HepG2 (cell line): ENCODE data around the gene RARA. TPM values are rescaled to one million over a fixed set of nuclear protein-coding genes. Genes with fewer than 3 reads are reported as not detected.

Source experiments
- ATAC-seq: fragments of 200-7000 bp; cut with Tn5 transposase; 3 replicates; pipeline ENCODE4 v1.9.1; 2020; ENCODE audit warnings: mild to moderate bottlenecking, moderate library complexity
- BruUV-seq: library from RNA; stranded (reverse); fragments of 400-500 nt; replicated peaks from 2 replicates; lab custom pipeline; 2021; lab: Mats Ljungman, UMichigan
- CTCF ChIA-PET: fragments of 300-600 bp; formaldehyde crosslinking; extraction: SDS; loops from one replicate; lab custom pipeline; 2021; ENCODE audit warnings: low total read pairs, inconsistent platforms, low intra/inter-chr PET ratio; lab: Yijun Ruan, JAX
- POLR2A ChIA-PET: fragments of 350-600 bp; sonication (Branson Sonifier 250); formaldehyde crosslinking; loops from one replicate; lab custom pipeline; 2020; ENCODE audit warnings: antibody characterized with exemption, inconsistent platforms; lab: Yijun Ruan, JAX
- DNase-seq: peaks from one replicate; pipeline ENCODE4 v3.0.0-alpha.2; 2015; ENCODE audit warnings: low spot score
- FAIRE-seq: peaks from 3 replicates; lab custom pipeline; 2011; peaks lifted over from hg19 to GRCh38; lab: Jason Lieb, UNC
- H2AFZ ChIP-seq: one replicate; pipeline ENCODE4 v1.6.1; 2011; ENCODE audit warnings: low read length, inconsistent platforms
- H3K27ac ChIP-seq: fragments of 300-600 bp; 3 replicates; pipeline ENCODE4 v1.8.0; 2011; ENCODE audit warnings: mixed run types, mild to moderate bottlenecking, mixed read lengths, low read length, inconsistent platforms; ENCODE audit not compliant: insufficient read depth; ENCODE audit errors: extremely low read length
- H3K27me3 ChIP-seq, 2 experiments: fragments of 200-600 bp in 1 of 2; 2 replicates in 1 of 2; 3 replicates in 1 of 2; pipeline versions ENCODE4 v1.6.0 to v1.8.0; 2011; ENCODE audit warnings: low read length in 2 of 2, mild to moderate bottlenecking in 2 of 2, moderate library complexity in 2 of 2, inconsistent platforms in 1 of 2; ENCODE audit not compliant: insufficient read depth in 2 of 2, control insufficient read depth in 1 of 2
- H3K36me3 ChIP-seq, 2 experiments: fragments of 200-600 bp in 1 of 2; replicated peaks in 1 of 2; 2 replicates in 1 of 2; 3 replicates in 1 of 2; pipeline versions ENCODE4 v1.5.1 to v1.8.0; 2011; ENCODE audit warnings: low read length in 2 of 2, inconsistent platforms in 1 of 2; ENCODE audit not compliant: insufficient read depth in 2 of 2, control insufficient read depth in 1 of 2
- H3K4me1 ChIP-seq: 2 replicates; pipeline ENCODE4 v1.5.1; 2012; ENCODE audit warnings: low read length, inconsistent platforms; ENCODE audit not compliant: insufficient read depth
- H3K4me2 ChIP-seq: 2 replicates; pipeline ENCODE4 v1.6.0; 2011; ENCODE audit warnings: low read depth, low read length, inconsistent platforms
- H3K4me3 ChIP-seq, 3 experiments: fragments of 200-600 bp in 1 of 3; sonication (generic), shearing (Covaris generic) in 1 of 3; replicated peaks in 1 of 3; 2 replicates each; pipeline ENCODE4 v1.5.1; 2011 to 2016; ENCODE audit warnings: low read length in 3 of 3, inconsistent platforms in 2 of 3, low read depth in 2 of 3, mild to moderate bottlenecking in 2 of 3, control low read depth in 1 of 3, mixed read lengths in 1 of 3; ENCODE audit not compliant: insufficient read depth in 1 of 3
- H3K79me2 ChIP-seq: one replicate; pipeline ENCODE4 v1.6.1; 2011; ENCODE audit warnings: low read length, inconsistent platforms; ENCODE audit not compliant: insufficient read depth
- H3K9ac ChIP-seq: 2 replicates; pipeline ENCODE4 v1.6.0; 2011; ENCODE audit warnings: mild to moderate bottlenecking, low read depth, low read length, inconsistent platforms; ENCODE audit not compliant: insufficient read depth
- H3K9me3 ChIP-seq: 2 replicates; pipeline ENCODE4 v1.5.1; 2012; ENCODE audit warnings: mild to moderate bottlenecking, low read length
- H4K20me1 ChIP-seq: 2 replicates; pipeline ENCODE4 v1.6.0; 2011; ENCODE audit warnings: inconsistent platforms, mild to moderate bottlenecking, low read length, moderate library complexity; ENCODE audit not compliant: insufficient read depth
- ARID3A ChIP-seq: IDR thresholded peaks from 2 replicates; pipeline ENCODE4 v1.6.1; 2012; ENCODE audit warnings: low read depth, low read length, improper control_type of control experiment
- HHEX ChIP-seq: IDR thresholded peaks from 2 replicates; pipeline ENCODE4 v1.6.1; 2016; ENCODE audit warnings: control low read depth
- HNF1A ChIP-seq, 2 experiments: sonication (generic) in 1 of 2; formaldehyde crosslinking in 1 of 2; IDR thresholded peaks; 2 replicates each; pipeline versions ENCODE4 v1.4.0 to v1.6.1; 2016 to 2020; ENCODE audit warnings: borderline replicate concordance in 1 of 2, low read depth in 1 of 2, mild to moderate bottlenecking in 1 of 2, missing genetic modification reagents in 1 of 2
- IKZF1 ChIP-seq: fragments of 450-650 bp; IDR thresholded peaks from 2 replicates; pipeline ENCODE4 v1.7.1; 2016
- PPARG ChIP-seq: conservative IDR thresholded peaks from 2 replicates; pipeline ENCODE4 v1.6.1; 2016; ENCODE audit warnings: missing biosample characterization, missing genetic modification reagents
- ZBTB7B ChIP-seq: sonication (generic); formaldehyde crosslinking; IDR thresholded peaks from 2 replicates; pipeline ENCODE4 v1.4.0; 2020; ENCODE audit warnings: missing genetic modification reagents
- ZEB1 ChIP-seq: IDR thresholded peaks from 2 replicates; pipeline ENCODE4 v1.6.1; 2012; ENCODE audit warnings: mild to moderate bottlenecking, low read depth, inconsistent platforms; ENCODE audit not compliant: insufficient replicate concordance
- ZFP90 ChIP-seq: sonication (generic); formaldehyde crosslinking; IDR thresholded peaks from 2 replicates; pipeline ENCODE4 v1.8.0; 2022; ENCODE audit warnings: missing genetic modification reagents, mild to moderate bottlenecking, inconsistent platforms, borderline replicate concordance
- ZFY ChIP-seq: sonication (generic); formaldehyde crosslinking; IDR thresholded peaks from 2 replicates; pipeline ENCODE4 v1.4.0; 2020; ENCODE audit warnings: missing genetic modification reagents
- ZNF121 ChIP-seq: sonication (generic); formaldehyde crosslinking; IDR thresholded peaks from 2 replicates; pipeline ENCODE4 v1.5.0; 2020; ENCODE audit warnings: mild to moderate bottlenecking, missing genetic modification reagents
- ZNF3 ChIP-seq: IDR thresholded peaks from 2 replicates; pipeline ENCODE4 v1.7.0; 2017; ENCODE audit warnings: inconsistent platforms
- ZNF33B ChIP-seq: sonication (generic); formaldehyde crosslinking; IDR thresholded peaks from 2 replicates; pipeline ENCODE4 v1.5.1; 2020; ENCODE audit warnings: mild to moderate bottlenecking, missing genetic modification reagents
- ZNF691 ChIP-seq: sonication (generic); formaldehyde crosslinking; IDR thresholded peaks from 2 replicates; pipeline ENCODE4 v1.4.0; 2020; ENCODE audit warnings: missing genetic modification reagents, low read depth, mild to moderate bottlenecking, borderline replicate concordance
- ZNF780A ChIP-seq: sonication (generic); formaldehyde crosslinking; IDR thresholded peaks from 2 replicates; pipeline ENCODE4 v1.8.0; 2022; ENCODE audit warnings: mild to moderate bottlenecking, missing genetic modification reagents, moderate library complexity
- ZNF792 ChIP-seq: IDR thresholded peaks from 2 replicates; pipeline ENCODE4 v1.6.1; 2016
- ZSCAN21 ChIP-seq: sonication (generic); formaldehyde crosslinking; IDR thresholded peaks from 2 replicates; pipeline ENCODE4 v1.8.0; 2022; ENCODE audit warnings: mild to moderate bottlenecking, missing genetic modification reagents, moderate library complexity, borderline replicate concordance
- ZUFSP ChIP-seq: sonication (generic); formaldehyde crosslinking; IDR thresholded peaks from 2 replicates; pipeline ENCODE4 v1.9.0; 2021; ENCODE audit warnings: missing genetic modification reagents, mild to moderate bottlenecking, borderline replicate concordance
- WGBS: methylation state at CpG from one replicate; pipeline ENCODE4 v1.1.6; 2017; ENCODE audit warnings: low lambda C conversion rate; 5-methylcytosine and 5-hydroxymethylcytosine counted together
- in situ Hi-C: cut with HindIII; loops from 2 replicates; pipeline ENCODE4 v1.10.0; 2017; ENCODE audit warnings: low pct_unique_long_range_greater_than_20kb; ENCODE audit not compliant: extremely low pct_ligation_motif_present
- intact Hi-C: fragments of 100-400 bp; cut with micrococcal nuclease; formaldehyde crosslinking; loops from one replicate; pipeline ENCODE4 v1.10.0; 2022; ENCODE audit not compliant: unreplicated experiment
- polyA plus RNA-seq, 8 experiments: library from polyadenylated mRNA; depleted of rRNA in 3 of 8; stranded (reverse) in 7 of 8; unstranded in 1 of 8; fragments of >200 nt; fragmentation: Illumina TruSeq in 4 of 8; extraction: Trizol in 4 of 8; gene quantifications; 2 replicates each; pipeline versions ENCODE4 v1.2.1 to v1.2.3, GENCODE V29; 2011 to 2016; ENCODE audit warnings: low read depth in 4 of 8, missing spikeins in 1 of 8, mixed read lengths in 1 of 8; ENCODE audit not compliant: insufficient read depth in 1 of 8
- total RNA-seq, 5 experiments: library from RNA; depleted of rRNA; stranded (reverse); fragments of >200 nt; fragmentation: Illumina TruSeq; extraction: Trizol; gene quantifications; 2 replicates each; pipeline ENCODE4 v1.2.3, GENCODE V29; 2016; ENCODE audit warnings: low read depth in 1 of 5

RARA gene
- total and polyA plus RNA-seq, 2 of the 13 experiments (the other 11 are each of a cell fraction or from before 2014, with no cell fraction given) = 6.4 to 8.6 TPM

- no peak for FAIRE-seq
- no peaks in the 10 kb centered on the region for H3K79me2 ChIP-seq
- BruUV-seq = no TSS peak
- no peak for TF ChIP-seq ZNF33B (CRISPR knock-in tag)
- TF ChIP-seq ZNF121 = peak; percentile 86
- no peak for TF ChIP-seq HNF1A (IDR thresholded peaks at IDR 0.05; ENCODE audit: low read depth)
- TF ChIP-seq HNF1A (CRISPR knock-in tag; IDR thresholded peaks at IDR 0.05; ENCODE audit: borderline replicate concordance) = 0 out of 2 replicates have a peak, but pooled peaks have one; percentile 23
- no peak for TF ChIP-seq ZUFSP (CRISPR knock-in tag)
- 0 out of 2 replicates have a peak, but pooled peaks have one; percentile 18 for TF ChIP-seq ZFY (CRISPR knock-in tag)
- TF ChIP-seq ZBTB7B (CRISPR knock-in tag) = peak; percentile 30; the same call in 1 of the 2 replicates
- 0 out of 2 replicates have a peak, but pooled peaks have one; percentile 3 for TF ChIP-seq ZFP90 (CRISPR knock-in tag)
- TF ChIP-seq IKZF1 = no peak
- TF ChIP-seq ZSCAN21 = no peak
- no peak for TF ChIP-seq ZNF3 (CRISPR knock-in tag)
- no peak for TF ChIP-seq ZNF792 (CRISPR knock-in tag)
- TF ChIP-seq ZNF691 = 0 out of 2 replicates have a peak, but pooled peaks have one; percentile 34
- TF ChIP-seq ZNF780A (CRISPR knock-in tag) = no peak
- no peak for TF ChIP-seq PPARG
- no peak for TF ChIP-seq HHEX (CRISPR knock-in tag)
- no peak for TF ChIP-seq ZEB1
- TF ChIP-seq ARID3A = no peak
Observed at GRCh38 chr17:40335620-40336019, 26.6 kb downstream of the RARA start.

More at GRCh38 chr17:40335620-40336019, 26.6 kb downstream of the RARA start:
- H3K9ac ChIP-seq = no peak overlapping the region
- WGBS = 95% methylated on average over 8 of the region's 8 CpGs
- H3K9me3 ChIP-seq = no peaks in the 10 kb centered on the region
- no peak overlapping the region for H3K27ac ChIP-seq
- no peak overlapping the region for H3K4me3 ChIP-seq
- peaks cover 3% of the 10 kb centered on the region; the same call in 1 of the 2 replicates for H4K20me1 ChIP-seq
- H3K4me1 ChIP-seq = peaks cover 61% of the 10 kb centered on the region
- H3K4me2 ChIP-seq = peak overlapping the region; percentile 67; the same call in 1 of the 2 replicates
- peaks cover 0 to 7% of the 10 kb centered on the region in 2 experiments; a peak in 2 of 5 replicates for H3K36me3 ChIP-seq
- H2AFZ ChIP-seq = no peak overlapping the region
- DNase-seq (no peak), ATAC-seq (no peak)
- in situ Hi-C loops = no loop called here
- H3K27me3 ChIP-seq = no peaks in the 10 kb centered on the region
- intact Hi-C loops = no loop called here
- POLR2A ChIA-PET = interaction anchor here (1.0 to 3.0 kb wide), 5 partner anchors 8 to 19 kb away, joined by 4 to 11 read pairs (median 5); no protein-coding TSS in a partner anchor
- CTCF ChIA-PET = no interaction called here
